ENCODE results near the gene TMEM254. TPM values are rescaled to one million over a fixed set of nuclear protein-coding genes. Genes with fewer than 3 reads are reported as not detected.

The TMEM254 gene
- total and polyA plus RNA-seq, 2 of the 4 experiments (the other 2 are of a cell fraction): 4.7 to 10.7 TPM

DNA sequence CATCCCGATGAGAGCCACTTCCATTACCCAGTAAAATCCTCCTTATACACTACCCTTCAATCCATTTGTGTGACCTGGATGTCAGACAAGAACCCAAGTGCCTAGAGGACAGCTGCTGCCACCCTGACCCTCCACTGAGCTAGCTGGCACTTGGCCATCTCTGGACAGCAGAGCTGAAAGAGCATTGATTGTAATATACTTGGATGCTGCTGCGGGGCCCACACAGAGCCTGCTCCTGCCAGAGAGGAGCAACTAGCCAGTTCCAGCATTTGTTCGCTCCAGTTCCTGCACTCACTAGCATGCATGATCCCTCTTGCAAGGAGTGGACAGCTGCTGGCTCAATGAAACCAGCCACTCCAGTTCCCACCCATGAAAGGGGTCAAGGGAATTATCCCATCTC, 8.4 kb upstream of the TMEM254 start:
- H3K4me1 ChIP-seq (ENCODE audit: control insufficient read depth, insufficient read depth, low read length): no peaks in the 10 kb centered on the region
- no peak for TF ChIP-seq NFE2L2 (IDR thresholded peaks at IDR 0.05; ENCODE audit: low read depth, low read length)
- no peak for TF ChIP-seq RCOR1 (IDR thresholded peaks at IDR 0.05; ENCODE audit: insufficient replicate concordance, low read length)
- no peak overlapping the region for H2BK20ac ChIP-seq (ENCODE audit: low read depth, low read length)
- H4K91ac ChIP-seq (ENCODE audit: insufficient read depth, low read depth, low read length): no peak overlapping the region
- in situ Hi-C loops (cut with MboI; ENCODE audit: low sequenced_read_pairs): no loop called here
- H4K20me1 ChIP-seq (ENCODE audit: insufficient read depth, low read length): no peaks in the 10 kb centered on the region
- no peak overlapping the region for H3K4me3 ChIP-seq (ENCODE audit: insufficient read depth, low read depth, low read length)
- H2BK120ac ChIP-seq (ENCODE audit: low read depth, low read length): no peak overlapping the region
- H3K9me3 ChIP-seq (ENCODE audit: control insufficient read depth, insufficient read depth, low read length): no peaks in the 10 kb centered on the region
- H3K23ac ChIP-seq (ENCODE audit: low read depth, low read length): no peak overlapping the region
- H3K9me1 ChIP-seq (ENCODE audit: insufficient read depth, low read length): no peaks in the 10 kb centered on the region
- BruUV-seq (replicated peaks): no TSS peak
- H4K8ac ChIP-seq (ENCODE audit: low read depth in 2 of 2, low read length in 2 of 2): no peak overlapping the region
- no peak overlapping the region for H3K27ac ChIP-seq (ENCODE audit: insufficient read depth, low read length)
- no peak overlapping the region for H3K14ac ChIP-seq (replicated peaks; ENCODE audit: low read depth, low read length)
- no peak overlapping the region for H2AFZ ChIP-seq (replicated peaks; ENCODE audit: low read length, poor library complexity)
- H3K9ac ChIP-seq (ENCODE audit: low read depth, low read length): no peak overlapping the region
- H3K56ac ChIP-seq (ENCODE audit: extremely low read depth, insufficient read depth, low read length): no peak overlapping the region
- H2AK5ac ChIP-seq (ENCODE audit: low read depth, low read length): no peak overlapping the region
- H3K79me1 ChIP-seq (ENCODE audit: low read depth in 1 of 2, low read length in 2 of 2): no peaks in the 10 kb centered on the region
- no peak overlapping the region for H2BK15ac ChIP-seq (ENCODE audit: low read depth, low read length)
- WGBS, 2 experiments (ENCODE audit: extremely low coverage in 2 of 2, insufficient read length in 1 of 2): no CpG with 5 or more reads among the region's 3 CpGs
- dilution Hi-C loops (cut with HindIII; ENCODE audit: low sequenced_read_pairs, unreplicated experiment): no loop called here
- H3K4me2 ChIP-seq (ENCODE audit: low read depth, low read length): no peak overlapping the region
- no peak overlapping the region for H2AK9ac ChIP-seq (replicated peaks; ENCODE audit: low read depth, low read length, poor library complexity)
- no peak overlapping the region for H4K5ac ChIP-seq (ENCODE audit: low read depth, low read length)
- H3K27me3 ChIP-seq (ENCODE audit: control insufficient read depth, insufficient read depth, low read length): no peaks in the 10 kb centered on the region
- POLR2A ChIA-PET (ENCODE audit: unreplicated experiment): interaction anchor here (1.0 kb wide), 1 partner anchor 9 kb away, joined by 7 read pairs; no protein-coding TSS in a partner anchor
- ATAC-seq (ENCODE audit: low read depth) (no peak), DNase-seq (no peak)
- H3K36me3 ChIP-seq (ENCODE audit: control insufficient read depth, insufficient read depth, low read length): no peaks in the 10 kb centered on the region
- intact Hi-C loops (cut with micrococcal nuclease): no loop called here
- no peak overlapping the region for H3K18ac ChIP-seq (ENCODE audit: low read depth, low read length)
- CTCF ChIA-PET: no interaction called here
- no peak overlapping the region for H2BK5ac ChIP-seq (ENCODE audit: low read depth, low read length, poor library complexity, severe bottlenecking)
- H3K4ac ChIP-seq (ENCODE audit: low read depth, low read length): no peak overlapping the region
